ENCODE measurements around the gene MAGI2. TPM values are rescaled to one million over a fixed set of nuclear protein-coding genes. Genes with fewer than 3 reads are reported as not detected.
"Not testable (repeated sequence)": the region's sequence is repeated elsewhere in the genome, so short reads cannot be mapped to it uniquely, and the experiment has no call there.

The MAGI2 gene
- polyA plus RNA-seq, 1 donor, result 2.6 TPM

DNA sequence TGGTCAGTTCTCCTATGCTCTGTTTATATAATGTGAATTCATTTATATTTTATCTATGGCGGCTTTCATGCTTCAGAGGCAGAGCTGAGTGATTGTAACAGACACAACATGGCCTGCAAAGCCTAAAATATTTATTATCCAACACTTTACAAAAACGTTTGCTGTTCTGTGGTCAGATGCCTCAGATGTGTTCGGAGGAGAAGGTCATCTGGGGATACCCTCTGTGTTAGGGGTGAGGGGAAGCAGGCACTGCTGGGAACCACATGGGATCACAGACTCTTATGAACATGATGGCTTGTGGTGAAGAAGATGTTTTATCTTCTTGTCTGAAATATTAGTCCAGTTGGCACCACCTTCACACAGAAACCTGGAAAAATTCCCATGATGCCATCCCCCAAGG, 1451.4 kb downstream of the MAGI2 start:
- no peak for DNase-seq
- H3K9me3 ChIP-seq (ENCODE audit: control insufficient read depth, low read depth, low read length), result no peaks in the 10 kb centered on the region
- peaks cover 16% of the 10 kb centered on the region for H3K4me1 ChIP-seq (ENCODE audit: control insufficient read depth, insufficient read depth, low read length)
- no peak overlapping the region for H3K27ac ChIP-seq (ENCODE audit: low read length)
- no peaks in the 10 kb centered on the region for H3K36me3 ChIP-seq (ENCODE audit: control insufficient read depth, insufficient read depth, low read length)
- no peak overlapping the region for H3K4me3 ChIP-seq (ENCODE audit: low read length)
- no peaks in the 10 kb centered on the region for H3K27me3 ChIP-seq (ENCODE audit: control insufficient read depth, insufficient read depth, low read length)
- WGBS (ENCODE audit: insufficient coverage, low lambda C conversion rate), result no CpG with 5 or more reads among the region's 3 CpGs

GRCh38 chr7:77999168-77999567, 1454.3 kb downstream of the MAGI2 start:
- 100% methylated on average over 1 of the region's 3 CpGs for WGBS (ENCODE audit: insufficient coverage, low lambda C conversion rate)
- H3K27ac ChIP-seq (ENCODE audit: low read length); DNase-seq; H3K4me3 ChIP-seq (ENCODE audit: low read length); H3K36me3 ChIP-seq (ENCODE audit: control insufficient read depth, insufficient read depth, low read length); H3K27me3 ChIP-seq (ENCODE audit: control insufficient read depth, insufficient read depth, low read length); H3K4me1 ChIP-seq (ENCODE audit: control insufficient read depth, insufficient read depth, low read length); H3K9me3 ChIP-seq (ENCODE audit: control insufficient read depth, low read depth, low read length): not testable (repeated sequence)

GRCh38 chr7:77995717-77996116, 1457.8 kb downstream of the MAGI2 start:
- no peak for DNase-seq
- Histone ChIP-seq H3K4me3 (ENCODE audit: low read length) (no peak overlapping the region), H3K36me3 (ENCODE audit: control insufficient read depth, insufficient read depth, low read length) (no peaks in the 10 kb centered on the region), H3K27me3 (ENCODE audit: control insufficient read depth, insufficient read depth, low read length) (no peaks in the 10 kb centered on the region), H3K4me1 (ENCODE audit: control insufficient read depth, insufficient read depth, low read length) (no peaks in the 10 kb centered on the region), H3K27ac (ENCODE audit: low read length) (no peak overlapping the region), H3K9me3 (ENCODE audit: control insufficient read depth, low read depth, low read length) (no peaks in the 10 kb centered on the region)
- no CpG with 5 or more reads among the region's 6 CpGs for WGBS (ENCODE audit: insufficient coverage, low lambda C conversion rate)

DNA sequence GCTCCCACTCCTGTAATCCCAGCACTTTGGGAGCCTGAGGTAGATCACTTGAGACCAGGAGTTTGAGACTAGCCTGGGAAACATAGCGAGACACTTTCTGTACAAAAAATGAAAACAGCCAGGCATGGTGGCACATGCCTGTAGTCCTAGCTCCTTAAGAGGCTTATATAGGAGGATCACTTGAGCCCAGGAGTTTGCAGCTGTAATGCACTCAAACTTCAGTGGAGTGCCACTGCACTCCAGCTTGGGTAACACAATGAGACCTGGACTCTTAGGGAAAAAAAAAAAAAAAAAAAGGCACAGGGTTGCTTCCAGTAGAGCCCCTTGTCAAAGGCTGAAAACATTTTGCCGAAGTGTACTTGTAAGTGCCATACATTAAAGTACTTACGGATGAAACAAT, 1459.6 kb downstream of the MAGI2 start:
- WGBS (ENCODE audit: insufficient coverage, low lambda C conversion rate), result 93% methylated on average over 2 of the region's 3 CpGs
- H3K27ac ChIP-seq (ENCODE audit: low read length), result no peak overlapping the region
- no peaks in the 10 kb centered on the region for H3K9me3 ChIP-seq (ENCODE audit: control insufficient read depth, low read depth, low read length)
- no peaks in the 10 kb centered on the region for H3K27me3 ChIP-seq (ENCODE audit: control insufficient read depth, insufficient read depth, low read length)
- no peaks in the 10 kb centered on the region for H3K36me3 ChIP-seq (ENCODE audit: control insufficient read depth, insufficient read depth, low read length)
- H3K4me1 ChIP-seq (ENCODE audit: control insufficient read depth, insufficient read depth, low read length), result no peaks in the 10 kb centered on the region
- no peak for DNase-seq
- H3K4me3 ChIP-seq (ENCODE audit: low read length), result no peak overlapping the region

DNA sequence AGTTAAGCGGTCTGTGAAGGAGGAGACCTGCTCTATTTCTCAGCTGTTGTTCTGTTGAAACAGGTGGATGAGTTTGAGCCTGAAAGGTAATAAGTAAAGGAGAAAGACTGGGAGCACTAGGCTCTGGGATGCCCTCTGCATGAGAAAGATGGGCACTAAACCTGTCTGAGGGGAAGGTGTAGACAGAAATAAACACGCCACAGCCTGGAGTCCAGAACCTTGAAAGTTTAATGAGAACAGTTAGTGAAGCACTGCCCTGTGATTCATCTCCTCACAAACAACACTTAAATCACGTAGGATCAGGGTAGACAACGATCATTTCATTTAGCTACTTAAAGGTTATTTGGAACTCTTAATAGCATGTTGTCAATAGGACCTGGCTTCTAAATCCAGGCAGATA, 1461.8 kb downstream of the MAGI2 start:
- 73% methylated on average over 3 of the region's 4 CpGs for WGBS (ENCODE audit: insufficient coverage, low lambda C conversion rate)
- Histone ChIP-seq H3K27ac (ENCODE audit: low read length) (no peak overlapping the region), H3K4me1 (ENCODE audit: control insufficient read depth, insufficient read depth, low read length) (no peaks in the 10 kb centered on the region), H3K4me3 (ENCODE audit: low read length) (no peak overlapping the region), H3K27me3 (ENCODE audit: control insufficient read depth, insufficient read depth, low read length) (no peaks in the 10 kb centered on the region), H3K9me3 (ENCODE audit: control insufficient read depth, low read depth, low read length) (no peaks in the 10 kb centered on the region), H3K36me3 (ENCODE audit: control insufficient read depth, insufficient read depth, low read length) (no peaks in the 10 kb centered on the region)
- DNase-seq, result no peak

GRCh38 chr7:77989981-77990566, 1463.4 kb downstream of the MAGI2 start:
- H3K4me3 ChIP-seq (ENCODE audit: low read length), result no peak overlapping the region
- H3K9me3 ChIP-seq (ENCODE audit: control insufficient read depth, low read depth, low read length), result no peaks in the 10 kb centered on the region
- WGBS (ENCODE audit: insufficient coverage, low lambda C conversion rate), result no CpG with 5 or more reads among the region's 6 CpGs
- H3K27me3 ChIP-seq (ENCODE audit: control insufficient read depth, insufficient read depth, low read length), result no peaks in the 10 kb centered on the region
- peak; percentile 47 to 76 for DNase-seq
- no peaks in the 10 kb centered on the region for H3K36me3 ChIP-seq (ENCODE audit: control insufficient read depth, insufficient read depth, low read length)
- H3K4me1 ChIP-seq (ENCODE audit: control insufficient read depth, insufficient read depth, low read length), result no peaks in the 10 kb centered on the region
- H3K27ac ChIP-seq (ENCODE audit: low read length), result no peak overlapping the region

- no peaks in the 10 kb centered on the region for H3K27me3 ChIP-seq (ENCODE audit: control insufficient read depth, insufficient read depth, low read length)
- WGBS (ENCODE audit: insufficient coverage, low lambda C conversion rate), result no CpG with 5 or more reads among the region's 3 CpGs
- H3K27ac ChIP-seq (ENCODE audit: low read length), result no peak overlapping the region
- DNase-seq, result no peak
- H3K9me3 ChIP-seq (ENCODE audit: control insufficient read depth, low read depth, low read length), result peaks cover 4% of the 10 kb centered on the region
- H3K4me3 ChIP-seq (ENCODE audit: low read length), result no peak overlapping the region
- H3K36me3 ChIP-seq (ENCODE audit: control insufficient read depth, insufficient read depth, low read length), result no peaks in the 10 kb centered on the region
- no peaks in the 10 kb centered on the region for H3K4me1 ChIP-seq (ENCODE audit: control insufficient read depth, insufficient read depth, low read length)
Measured at GRCh38 chr7:77985974-77986339, 1467.5 kb downstream of the MAGI2 start.

GRCh38 chr7:77985232-77985973, 1468.1 kb downstream of the MAGI2 start:
- no peak overlapping the region for H3K27ac ChIP-seq (ENCODE audit: low read length)
- H3K36me3 ChIP-seq (ENCODE audit: control insufficient read depth, insufficient read depth, low read length), result no peaks in the 10 kb centered on the region
- no peaks in the 10 kb centered on the region for H3K27me3 ChIP-seq (ENCODE audit: control insufficient read depth, insufficient read depth, low read length)
- no peak for DNase-seq
- 100% methylated on average over 1 of the region's 12 CpGs for WGBS (ENCODE audit: insufficient coverage, low lambda C conversion rate)
- H3K4me1 ChIP-seq (ENCODE audit: control insufficient read depth, insufficient read depth, low read length), result no peaks in the 10 kb centered on the region
- H3K9me3 ChIP-seq (ENCODE audit: control insufficient read depth, low read depth, low read length), result peaks cover 4% of the 10 kb centered on the region
- no peak overlapping the region for H3K4me3 ChIP-seq (ENCODE audit: low read length)

DNA sequence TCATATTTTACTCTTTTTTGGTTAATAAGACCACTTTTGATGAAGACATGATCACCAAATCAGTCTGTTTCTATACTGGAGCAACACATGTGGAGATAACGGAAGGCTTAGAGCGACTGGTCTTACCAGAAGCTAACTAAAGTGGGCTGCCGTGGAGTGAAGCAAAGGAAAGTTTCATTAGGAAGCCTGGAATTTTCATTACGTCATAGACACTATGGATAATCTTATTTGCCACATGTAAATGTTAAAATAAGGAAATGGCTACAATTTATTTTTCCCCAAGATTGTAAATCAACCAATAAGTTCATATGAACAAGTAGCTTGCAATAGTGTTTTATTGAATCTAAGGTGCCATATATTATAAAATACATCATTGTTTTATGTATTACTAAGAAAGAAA, 1469.5 kb downstream of the MAGI2 start:
- DNase-seq, result no peak
- peaks cover 4% of the 10 kb centered on the region for H3K9me3 ChIP-seq (ENCODE audit: control insufficient read depth, low read depth, low read length)
- no peak overlapping the region for H3K27ac ChIP-seq (ENCODE audit: low read length)
- H3K4me1 ChIP-seq (ENCODE audit: control insufficient read depth, insufficient read depth, low read length), result no peaks in the 10 kb centered on the region
- no peaks in the 10 kb centered on the region for H3K36me3 ChIP-seq (ENCODE audit: control insufficient read depth, insufficient read depth, low read length)
- no peaks in the 10 kb centered on the region for H3K27me3 ChIP-seq (ENCODE audit: control insufficient read depth, insufficient read depth, low read length)
- no peak overlapping the region for H3K4me3 ChIP-seq (ENCODE audit: low read length)
- 100% methylated on average over 1 of the region's 4 CpGs for WGBS (ENCODE audit: insufficient coverage, low lambda C conversion rate)

DNA sequence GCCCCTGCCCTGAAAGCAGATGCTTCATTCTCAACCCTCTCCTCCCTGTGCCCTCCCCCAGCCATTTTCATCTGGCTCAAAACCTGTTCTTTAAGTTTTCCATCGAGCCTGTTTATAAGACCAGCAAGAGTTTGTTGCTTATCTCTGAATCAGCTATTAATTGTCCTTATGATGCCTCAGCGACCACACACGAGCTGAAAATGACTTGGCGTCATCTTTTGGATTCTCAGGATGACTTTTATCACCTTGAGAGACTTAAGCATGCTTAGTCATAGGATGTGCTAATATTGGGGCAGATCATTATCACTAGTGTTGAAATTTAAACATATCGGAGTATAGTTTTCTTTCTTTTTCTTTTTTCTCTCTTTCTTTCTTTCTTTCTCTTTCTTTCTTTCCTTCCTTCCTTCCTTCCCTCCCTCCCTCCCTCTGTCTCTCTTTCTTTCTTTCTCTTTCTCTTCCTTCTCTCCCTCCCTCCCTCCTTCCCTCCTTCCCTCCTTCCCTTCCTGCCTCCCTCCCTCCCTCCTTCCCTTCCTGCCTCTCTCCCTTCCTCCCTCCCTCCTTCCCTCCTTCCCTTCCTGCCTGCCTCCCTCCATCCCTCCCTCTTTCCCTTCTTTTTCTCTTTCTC, 1470.4 kb downstream of the MAGI2 start:
- H3K4me3 ChIP-seq (ENCODE audit: low read length), result no peak overlapping the region
- H3K36me3 ChIP-seq (ENCODE audit: control insufficient read depth, insufficient read depth, low read length), result no peaks in the 10 kb centered on the region
- H3K27me3 ChIP-seq (ENCODE audit: control insufficient read depth, insufficient read depth, low read length), result no peaks in the 10 kb centered on the region
- DNase-seq, result no peak
- 60% methylated on average over 2 of the region's 5 CpGs for WGBS (ENCODE audit: insufficient coverage, low lambda C conversion rate)
- H3K27ac ChIP-seq (ENCODE audit: low read length), result no peak overlapping the region
- H3K9me3 ChIP-seq (ENCODE audit: control insufficient read depth, low read depth, low read length), result peaks cover 4% of the 10 kb centered on the region
- H3K4me1 ChIP-seq (ENCODE audit: control insufficient read depth, insufficient read depth, low read length), result no peaks in the 10 kb centered on the region
